H1 (cell line): Measurements from ENCODE around the gene RUNX1. TPM values are rescaled to one million over a fixed set of nuclear protein-coding genes. Genes with fewer than 3 reads are reported as not detected.

ENCODE experiments used
- CTCF ChIA-PET: fragments of 300-600 bp; sonication (Branson Sonifier 250); formaldehyde crosslinking; loops from one replicate; lab custom pipeline; 2021; ENCODE audit not compliant: partially characterized antibody; lab: Charles Lee
- POLR2A ChIA-PET: fragments of 300-600 bp; sonication (Branson Sonifier 250); formaldehyde crosslinking; loops from one replicate; lab custom pipeline; 2021; ENCODE audit warnings: inconsistent platforms; ENCODE audit not compliant: partially characterized antibody; lab: Charles Lee
- DNase-seq, 2 experiments: peaks; one replicate each; pipeline versions ENCODE4 v3.0.0 to v3.0.0-alpha.2; 2010 to 2022; ENCODE audit warnings: low spot score in 2 of 2, low read depth in 1 of 2, mixed read lengths in 1 of 2
- FAIRE-seq: peaks from 2 replicates; lab custom pipeline; 2011; peaks lifted over from hg19 to GRCh38; lab: Jason Lieb, UNC
- H2AFZ ChIP-seq: 2 replicates; pipeline ENCODE4 v1.8.1; 2012; ENCODE audit warnings: low read length, inconsistent platforms
- H2AK5ac ChIP-seq: 2 replicates; pipeline ENCODE4 v1.6.1; 2013; ENCODE audit warnings: low read depth, low read length
- H2BK120ac ChIP-seq: replicated peaks from 2 replicates; pipeline ENCODE3; 2013; ENCODE audit warnings: low read depth, low read length, inconsistent platforms
- H2BK12ac ChIP-seq: 2 replicates; pipeline ENCODE4 v1.6.1; 2013; ENCODE audit warnings: low read depth, low read length
- H2BK15ac ChIP-seq: 2 replicates; pipeline ENCODE4 v1.6.1; 2013; ENCODE audit warnings: low read length
- H2BK20ac ChIP-seq: 2 replicates; pipeline ENCODE4 v1.6.1; 2013; ENCODE audit warnings: low read length
- H2BK5ac ChIP-seq: 2 replicates; pipeline ENCODE4 v1.6.1; 2013; ENCODE audit warnings: low read depth, low read length
- H3K14ac ChIP-seq: 2 replicates; pipeline ENCODE4 v1.6.1; 2013; ENCODE audit warnings: inconsistent platforms; ENCODE audit not compliant: insufficient read length
- H3K18ac ChIP-seq: 2 replicates; pipeline ENCODE4 v1.6.1; 2013; ENCODE audit warnings: low read length; ENCODE audit errors: extremely low read depth
- H3K23ac ChIP-seq: 2 replicates; pipeline ENCODE4 v1.6.1; 2013; ENCODE audit warnings: inconsistent platforms; ENCODE audit not compliant: insufficient read length
- H3K23me2 ChIP-seq: 2 replicates; pipeline ENCODE4 v1.6.1; 2013; ENCODE audit warnings: low read depth, low read length
- H3K27ac ChIP-seq: 2 replicates; pipeline ENCODE4 v1.6.1; 2011; ENCODE audit warnings: low read depth, low read length, inconsistent platforms
- H3K27me3 ChIP-seq, 4 experiments: replicated peaks in 1 of 4; 1 replicate in 1 of 4; 2 replicates in 3 of 4; pipeline versions ENCODE4 v1.6.1 to v1.8.1; 2011 to 2013; ENCODE audit warnings: low read length in 3 of 4, mild to moderate bottlenecking in 3 of 4, inconsistent platforms in 2 of 4, mixed read lengths in 2 of 4, moderate library complexity in 1 of 4; ENCODE audit not compliant: control insufficient read depth in 3 of 4, insufficient read depth in 3 of 4; ENCODE audit errors: extremely low read depth in 1 of 4
- H3K36me3 ChIP-seq, 4 experiments: 2 replicates each; pipeline versions ENCODE4 v1.6.1 to v1.8.1; 2011 to 2013; ENCODE audit warnings: mild to moderate bottlenecking in 4 of 4, low read length in 3 of 4, moderate library complexity in 2 of 4, control low read depth in 1 of 4, inconsistent platforms in 1 of 4; ENCODE audit not compliant: insufficient read depth in 4 of 4, control insufficient read depth in 2 of 4
- H3K4ac ChIP-seq: replicated peaks from 2 replicates; pipeline ENCODE3; 2013; ENCODE audit warnings: low read length, low read depth, mixed read lengths, inconsistent platforms; ENCODE audit not compliant: insufficient read length
- H3K4me1 ChIP-seq, 4 experiments: replicated peaks in 1 of 4; 1 replicate in 1 of 4; 2 replicates in 3 of 4; pipeline versions ENCODE4 v1.6.1 to v1.8.1; 2011 to 2013; ENCODE audit warnings: low read length in 3 of 4, inconsistent platforms in 2 of 4, mixed read lengths in 1 of 4; ENCODE audit not compliant: insufficient read depth in 4 of 4, control insufficient read depth in 3 of 4
- H3K4me2 ChIP-seq, 2 experiments: 2 replicates each; pipeline versions ENCODE4 v1.6.1 to v1.8.1; 2011 to 2013; ENCODE audit warnings: low read depth in 2 of 2, low read length in 2 of 2, control low read depth in 1 of 2, inconsistent platforms in 1 of 2, mild to moderate bottlenecking in 1 of 2; ENCODE audit not compliant: insufficient read depth in 1 of 2
- H3K4me3 ChIP-seq, 4 experiments: fragments of 200-600, 300-600 bp in 1 of 4; sonication (generic), shearing (Covaris generic), sonication (Bioruptor Twin) in 1 of 4; 2 replicates each; pipeline versions ENCODE4 v1.5.1 to v1.8.1; 2011 to 2016; ENCODE audit warnings: low read length in 4 of 4, low read depth in 3 of 4, control low read depth in 2 of 4, inconsistent platforms in 2 of 4, mild to moderate bottlenecking in 2 of 4, mixed read lengths in 1 of 4, moderate library complexity in 1 of 4; ENCODE audit not compliant: insufficient read depth in 2 of 4; ENCODE audit errors: extremely low read depth in 1 of 4
- H3K56ac ChIP-seq: replicated peaks from 2 replicates; pipeline ENCODE3; 2013; ENCODE audit warnings: low read depth, mild to moderate bottlenecking, mixed read lengths, low read length, inconsistent platforms; ENCODE audit not compliant: insufficient read length
- H3K79me1 ChIP-seq: 2 replicates; pipeline ENCODE4 v1.6.1; 2013; ENCODE audit warnings: low read depth, low read length, control low read depth
- H3K79me2 ChIP-seq, 2 experiments: 2 replicates each; pipeline versions ENCODE4 v1.6.1 to v1.8.1; 2012 to 2013; ENCODE audit warnings: low read length in 2 of 2, mild to moderate bottlenecking in 2 of 2, inconsistent platforms in 1 of 2; ENCODE audit not compliant: insufficient read depth in 2 of 2, control insufficient read depth in 1 of 2
- H3K9ac ChIP-seq, 4 experiments: replicated peaks in 1 of 4; 1 replicate in 1 of 4; 2 replicates in 3 of 4; pipeline versions ENCODE4 v1.6.1 to v1.8.1; 2011 to 2013; ENCODE audit warnings: low read depth in 3 of 4, low read length in 3 of 4, control low read depth in 2 of 4, mild to moderate bottlenecking in 2 of 4, moderate library complexity in 2 of 4, inconsistent platforms in 1 of 4; ENCODE audit errors: extremely low read depth in 1 of 4
- H3K9me3 ChIP-seq, 2 experiments: 2 replicates each; pipeline versions ENCODE4 v1.6.1 to v1.8.1; 2012 to 2013; ENCODE audit warnings: mild to moderate bottlenecking in 2 of 2, moderate library complexity in 2 of 2, control low read depth in 1 of 2, inconsistent platforms in 1 of 2, low read depth in 1 of 2, low read length in 1 of 2, mixed read lengths in 1 of 2; ENCODE audit not compliant: insufficient read depth in 2 of 2
- H4K20me1 ChIP-seq, 2 experiments: replicated peaks in 1 of 2; 2 replicates each; pipeline versions ENCODE3 to v1.8.1; 2011 to 2013; ENCODE audit warnings: inconsistent platforms in 2 of 2, low read length in 2 of 2, mild to moderate bottlenecking in 1 of 2; ENCODE audit not compliant: insufficient read depth in 2 of 2, control insufficient read depth in 1 of 2
- H4K5ac ChIP-seq: 2 replicates; pipeline ENCODE4 v1.6.1; 2013; ENCODE audit warnings: low read length, low read depth, mixed read lengths, inconsistent platforms; ENCODE audit not compliant: insufficient read length
- H4K8ac ChIP-seq: 2 replicates; pipeline ENCODE4 v1.8.0; 2013; ENCODE audit warnings: mild to moderate bottlenecking, moderate library complexity, low read length, inconsistent platforms; ENCODE audit not compliant: insufficient read depth; ENCODE audit errors: extremely low read depth
- H4K91ac ChIP-seq: replicated peaks from 2 replicates; pipeline ENCODE3; 2013; ENCODE audit warnings: low read length, mixed read lengths, inconsistent platforms; ENCODE audit not compliant: insufficient read length
- POLR2AphosphoS5 ChIP-seq: IDR thresholded peaks from 2 replicates; pipeline ENCODE4 v1.6.1; 2011; ENCODE audit warnings: low read depth, low read length
- whole genome bisulfite sequencing, 2 experiments: shearing (Covaris generic) in 1 of 2; methylation state at CpG; one replicate each; pipeline versions ENCODE4 v1.1.6 to v1.1.7; 2013 to 2015; ENCODE audit warnings: low lambda C conversion rate in 2 of 2, mixed read lengths in 2 of 2, inconsistent platforms in 1 of 2, low coverage in 1 of 2, missing lambda C conversion rate in 1 of 2; ENCODE audit not compliant: insufficient replicate concordance in 2 of 2, insufficient coverage in 1 of 2, insufficient read length in 1 of 2; ENCODE audit errors: extremely low coverage in 1 of 2, missing lambda C conversion rate in 1 of 2; 5-methylcytosine and 5-hydroxymethylcytosine counted together
- polyA plus RNA-seq, 7 experiments: library from polyadenylated mRNA; depleted of rRNA in 3 of 7; stranded (reverse) in 5 of 7; unstranded in 2 of 7; fragments of >200 nt in 5 of 7; fragments of 200-250 nt in 2 of 7; gene quantifications; 1 replicate in 5 of 7; 2 replicates in 1 of 7; 4 replicates in 1 of 7; pipeline versions ENCODE4 v1.2.1 to v1.2.3, GENCODE V29; 2011 to 2013; ENCODE audit warnings: missing spikeins in 2 of 7, mixed read lengths in 2 of 7
- total RNA-seq: library from RNA; stranded (reverse); fragmentation: NEBNext Ultra II Directional; extraction: Animal tissue kit (Norgen Biotek cat#: 25700); gene quantifications from 2 replicates; pipeline ENCODE4 v1.2.1, GENCODE V29; 2021

Gene RUNX1
- total and polyA plus RNA-seq, 2 of the 8 experiments (the other 6 are each of a cell fraction or from before 2014, with no cell fraction given), result 0.20 to 0.60 TPM

DNA sequence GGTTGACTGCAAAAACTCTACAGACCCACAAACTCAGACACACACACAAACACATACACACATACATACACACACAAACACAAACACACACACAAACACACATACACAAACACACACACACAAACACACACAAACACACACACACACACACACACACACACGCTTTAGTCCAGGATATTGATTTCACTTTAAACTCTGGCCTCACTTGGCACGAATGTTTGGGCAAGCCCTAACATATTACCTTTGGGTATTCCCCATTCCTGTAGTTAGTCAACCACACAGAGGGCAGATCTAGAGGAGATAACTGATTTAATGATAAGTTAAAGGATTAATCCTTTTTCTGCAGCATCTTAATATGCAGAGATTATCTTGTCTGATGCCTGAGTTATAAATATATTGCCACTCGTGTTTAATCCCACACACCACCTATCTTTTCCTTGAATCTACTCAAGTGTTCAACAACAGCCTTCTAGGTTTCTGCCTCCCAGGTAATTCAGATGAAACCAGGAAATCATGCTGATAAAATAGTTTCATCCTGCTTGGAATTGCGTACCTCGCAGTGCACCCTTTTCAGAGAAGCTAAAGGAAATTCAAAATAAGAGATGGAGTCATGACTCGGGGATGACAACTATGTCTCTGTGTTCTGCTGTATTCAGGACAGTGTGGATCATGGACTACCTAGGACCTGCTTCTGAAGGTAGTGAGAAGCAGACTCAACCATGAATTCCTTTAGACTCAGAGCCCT is 14.5 kb upstream of the RUNX1 start:
- Histone ChIP-seq H3K4me2 (no peak overlapping the region), H2BK20ac (no peak overlapping the region), H2BK15ac (no peak overlapping the region), H4K91ac (no peak overlapping the region), H3K27ac (no peak overlapping the region), H3K18ac (no peak overlapping the region), H3K4me3 (no peak overlapping the region), H2BK12ac (no peak overlapping the region), H2BK5ac (no peak overlapping the region), H3K56ac (no peak overlapping the region), H2BK120ac (no peak overlapping the region), H3K79me1 (no peaks in the 10 kb centered on the region), H3K4ac (no peak overlapping the region), H3K23me2 (peaks cover 2% of the 10 kb centered on the region; the same call in 1 of the 2 replicates), H4K5ac (no peak overlapping the region), H3K9ac (no peak overlapping the region), H3K23ac (no peak overlapping the region), H3K36me3 (no peaks in the 10 kb centered on the region), H2AK5ac (no peak overlapping the region), H4K20me1 (no peaks in the 10 kb centered on the region), H3K9me3 (no peaks in the 10 kb centered on the region), H2AFZ (no peak overlapping the region; the same call in 1 of the 2 replicates), H3K27me3 (no peaks in the 10 kb centered on the region), H3K4me1 (no peaks in the 10 kb centered on the region), H3K14ac (no peak overlapping the region), H3K79me2 (no peaks in the 10 kb centered on the region), H4K8ac (no peak overlapping the region)
- WGBS, 2 experiments, result 90% methylated on average over 6 of the region's 6 CpGs; no CpG with 5 or more reads in 1 of the 2 experiments
- POLR2A ChIA-PET, result no interaction called here
- DNase-seq (no peak), FAIRE-seq (no peak)
- CTCF ChIA-PET, result no interaction called here
- TF ChIP-seq POLR2AphosphoS5, result no peak
